Urinary bladder (tissue), 4 donors: Measurements from ENCODE around the gene PROSER3. TPM values are rescaled to one million over a fixed set of nuclear protein-coding genes. Genes with fewer than 3 reads are reported as not detected.
"Not testable (repeated sequence)": the region's sequence is repeated elsewhere in the genome, so short reads cannot be mapped to it uniquely, and the experiment has no call there.

Source experiments
- DNase-seq: peaks from one replicate; pipeline ENCODE4 v3.0.0-alpha.2; 2015; ENCODE audit errors: extremely low spot score
- H3K27ac ChIP-seq: one replicate; pipeline ENCODE4 v1.5.1; 2013; ENCODE audit warnings: low read depth, mild to moderate bottlenecking, moderate library complexity
- H3K36me3 ChIP-seq: one replicate; pipeline ENCODE4 v1.6.1; 2013; ENCODE audit warnings: mild to moderate bottlenecking, moderate library complexity; ENCODE audit not compliant: insufficient read depth
- H3K4me1 ChIP-seq: one replicate; pipeline ENCODE4 v1.6.1; 2013; ENCODE audit warnings: mild to moderate bottlenecking, moderate library complexity; ENCODE audit not compliant: insufficient read depth
- H3K4me3 ChIP-seq: one replicate; pipeline ENCODE4 v1.5.1; 2013; ENCODE audit warnings: low read depth, low read length
- WGBS: extraction: QIAGEN DNeasy Blood & Tissue Kit; methylation state at CpG from one replicate; pipeline ENCODE4 v1.1.7; 2013; 5-methylcytosine and 5-hydroxymethylcytosine counted together
- polyA plus RNA-seq: library from polyadenylated mRNA; stranded (reverse); fragments of 200-250 nt; gene quantifications from one replicate; pipeline ENCODE4 v1.2.3, GENCODE V29; 2013
- total RNA-seq: library from RNA; depleted of rRNA; stranded (reverse); fragments of >200 nt; gene quantifications from one replicate; pipeline ENCODE4 v1.2.3, GENCODE V29; 2014
- donor health status: healthy with polysubstance abuse.
- donor health status: healthy.

Gene PROSER3
- total and polyA plus RNA-seq, 2 donors: 6.8 to 12.2 TPM

DNA sequence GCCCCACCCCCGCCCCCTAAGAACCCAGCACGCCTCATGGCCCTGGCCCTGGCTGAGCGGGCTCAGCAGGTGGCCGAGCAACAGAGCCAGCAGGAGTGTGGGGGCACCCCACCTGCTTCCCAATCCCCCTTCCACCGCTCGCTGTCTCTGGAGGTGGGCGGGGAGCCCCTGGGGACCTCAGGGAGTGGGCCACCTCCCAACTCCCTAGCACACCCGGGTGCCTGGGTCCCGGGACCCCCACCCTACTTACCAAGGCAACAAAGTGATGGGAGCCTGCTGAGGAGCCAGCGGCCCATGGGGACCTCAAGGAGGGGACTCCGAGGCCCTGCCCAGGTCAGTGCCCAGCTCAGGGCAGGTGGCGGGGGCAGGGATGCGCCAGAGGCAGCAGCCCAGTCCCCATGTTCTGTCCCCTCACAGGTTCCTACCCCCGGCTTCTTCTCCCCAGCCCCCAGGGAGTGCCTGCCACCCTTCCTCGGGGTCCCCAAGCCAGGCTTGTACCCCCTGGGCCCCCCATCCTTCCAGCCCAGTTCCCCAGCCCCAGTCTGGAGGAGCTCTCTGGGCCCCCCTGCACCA is 29.3 kb downstream of the PROSER3 start:
- WGBS: 93% methylated on average over 15 of the region's 15 CpGs
- Histone ChIP-seq H3K4me3 (no peak overlapping the region), H3K4me1 (no peaks in the 10 kb centered on the region), H3K27ac (no peak overlapping the region), H3K36me3 (no peaks in the 10 kb centered on the region)
- DNase-seq: no peak

DNA sequence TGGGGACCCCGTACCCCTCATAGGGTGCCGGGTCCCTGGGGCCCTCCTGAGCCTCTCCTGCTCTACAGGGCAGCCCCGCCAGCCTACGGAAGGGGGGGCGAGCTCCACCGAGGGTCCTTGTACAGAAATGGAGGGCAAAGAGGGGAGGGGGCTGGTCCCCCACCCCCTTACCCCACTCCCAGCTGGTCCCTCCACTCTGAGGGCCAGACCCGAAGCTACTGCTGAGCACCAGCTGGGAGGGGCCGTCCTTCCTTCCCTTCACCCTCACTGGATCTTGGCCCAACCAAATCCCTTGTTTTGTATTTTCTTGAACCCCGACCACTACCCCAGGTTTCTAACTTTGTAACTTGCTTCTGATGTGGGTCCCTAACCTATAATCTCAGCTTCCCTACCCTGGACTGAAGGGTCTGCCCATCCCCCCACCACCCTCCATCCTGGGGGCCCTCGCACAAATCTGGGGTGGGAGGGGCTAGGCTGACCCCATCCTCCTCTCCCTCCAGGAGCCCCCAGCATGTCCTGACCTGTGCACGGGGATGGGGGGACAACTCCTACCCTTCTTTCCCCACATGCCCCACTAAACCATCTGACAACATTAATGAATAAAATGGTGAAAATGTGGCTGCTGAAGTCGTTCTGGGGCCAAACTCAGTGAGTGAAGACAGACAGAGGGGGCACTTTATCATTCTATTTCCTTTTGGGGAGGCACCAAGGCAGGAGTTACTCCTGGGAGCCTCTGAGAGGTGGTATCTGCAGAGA is 30.4 kb downstream of the PROSER3 start:
- no peak for DNase-seq
- WGBS: 76% methylated on average over 12 of the region's 12 CpGs
- Histone ChIP-seq H3K27ac (no peak overlapping the region), H3K36me3 (no peaks in the 10 kb centered on the region), H3K4me3 (no peak overlapping the region), H3K4me1 (no peaks in the 10 kb centered on the region)

DNA sequence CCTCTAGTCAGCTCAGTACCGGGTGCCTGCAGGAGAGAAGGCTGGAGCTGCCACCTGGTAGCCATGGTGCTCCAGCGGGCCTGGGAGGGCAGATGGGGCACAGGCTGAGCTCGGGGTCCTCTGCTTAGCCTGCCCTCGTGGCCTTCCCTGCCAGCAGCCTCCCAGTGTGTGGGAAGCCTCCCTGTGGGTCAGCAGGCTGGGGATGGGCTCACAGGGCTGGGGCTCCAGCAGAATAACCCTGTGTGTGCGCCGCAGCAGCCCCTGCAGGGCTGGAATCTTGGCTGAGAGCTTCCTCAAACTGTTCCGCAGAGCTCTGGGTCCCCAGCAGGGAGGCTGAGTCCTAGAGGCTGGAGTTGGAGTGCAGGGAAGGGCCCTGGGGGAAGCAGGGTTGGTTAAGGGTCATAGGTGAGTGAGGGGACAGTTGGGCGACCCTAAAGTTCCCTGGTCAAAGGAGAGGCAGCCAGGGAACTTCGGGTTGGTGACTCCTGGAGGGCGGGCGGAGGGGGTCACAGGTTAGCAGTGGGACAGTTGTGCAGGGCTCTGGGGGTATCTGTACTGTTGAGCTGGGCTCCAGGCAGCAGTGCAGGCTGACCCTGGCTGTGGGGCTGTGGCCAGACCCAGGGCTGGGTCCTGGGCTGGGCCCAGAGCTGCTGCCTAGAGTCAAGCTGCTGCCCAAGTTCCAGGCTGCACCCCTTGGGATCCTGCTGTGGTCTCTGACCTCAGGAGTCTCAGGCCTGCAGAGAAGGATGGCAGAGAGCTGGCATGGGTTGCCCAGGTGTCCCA is 31.4 kb downstream of the PROSER3 start:
- Histone ChIP-seq H3K36me3 (no peaks in the 10 kb centered on the region), H3K4me1 (no peaks in the 10 kb centered on the region), H3K4me3 (no peak overlapping the region), H3K27ac (no peak overlapping the region)
- no peak for DNase-seq
- 81% methylated on average over 11 of the region's 11 CpGs for WGBS

GRCh38 chr19:35789978-35790944 is 32.3 kb downstream of the PROSER3 start:
- H3K4me3 ChIP-seq: no peak overlapping the region
- WGBS: 87% methylated on average over 19 of the region's 19 CpGs
- no peaks in the 10 kb centered on the region for H3K36me3 ChIP-seq
- DNase-seq: no peak
- no peaks in the 10 kb centered on the region for H3K4me1 ChIP-seq
- no peak overlapping the region for H3K27ac ChIP-seq

DNA sequence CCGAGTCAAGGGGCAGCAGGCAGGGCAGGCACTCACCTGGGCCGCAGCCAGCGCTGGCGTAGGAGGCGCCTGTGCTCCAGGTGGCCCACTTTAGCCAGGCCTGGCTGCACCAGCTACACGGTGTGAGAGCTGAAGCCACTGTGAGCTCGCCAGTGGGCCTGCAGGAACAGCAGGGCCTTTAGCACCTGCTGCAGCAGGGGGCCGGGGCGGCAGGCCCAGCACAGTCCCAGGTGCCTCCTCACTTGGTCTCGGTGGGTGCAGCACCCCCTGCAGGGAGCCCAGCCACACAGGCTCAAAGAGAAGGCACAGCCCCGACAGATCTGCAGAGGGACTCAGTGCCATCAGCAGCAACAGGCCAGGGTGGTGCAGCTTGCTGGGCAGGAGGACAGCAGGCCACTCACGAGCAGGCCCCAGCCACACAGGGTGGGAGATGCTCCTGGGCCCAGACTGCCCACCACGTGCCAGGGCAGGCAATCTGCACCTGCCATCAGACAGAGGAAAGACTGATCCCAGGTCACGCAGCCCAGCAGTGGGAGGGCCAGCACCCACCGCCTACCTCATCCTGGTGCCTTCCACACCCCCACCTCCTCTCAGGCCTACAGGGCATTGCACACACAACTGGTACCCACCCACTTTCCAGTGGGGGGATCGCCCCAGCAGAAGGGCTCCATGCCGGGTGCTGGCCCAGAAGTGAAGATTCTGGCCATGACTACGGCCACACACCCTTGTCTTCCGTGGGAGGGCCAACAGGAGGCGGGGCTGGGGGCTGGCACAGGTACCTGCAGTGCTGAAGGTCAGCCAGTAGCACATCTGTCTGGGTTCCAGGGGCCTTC is 33.2 kb downstream of the PROSER3 start:
- no peak overlapping the region for H3K4me3 ChIP-seq
- 58% methylated on average over 20 of the region's 20 CpGs for WGBS
- H3K4me1 ChIP-seq: no peaks in the 10 kb centered on the region
- no peaks in the 10 kb centered on the region for H3K36me3 ChIP-seq
- no peak overlapping the region for H3K27ac ChIP-seq
- DNase-seq: no peak

DNA sequence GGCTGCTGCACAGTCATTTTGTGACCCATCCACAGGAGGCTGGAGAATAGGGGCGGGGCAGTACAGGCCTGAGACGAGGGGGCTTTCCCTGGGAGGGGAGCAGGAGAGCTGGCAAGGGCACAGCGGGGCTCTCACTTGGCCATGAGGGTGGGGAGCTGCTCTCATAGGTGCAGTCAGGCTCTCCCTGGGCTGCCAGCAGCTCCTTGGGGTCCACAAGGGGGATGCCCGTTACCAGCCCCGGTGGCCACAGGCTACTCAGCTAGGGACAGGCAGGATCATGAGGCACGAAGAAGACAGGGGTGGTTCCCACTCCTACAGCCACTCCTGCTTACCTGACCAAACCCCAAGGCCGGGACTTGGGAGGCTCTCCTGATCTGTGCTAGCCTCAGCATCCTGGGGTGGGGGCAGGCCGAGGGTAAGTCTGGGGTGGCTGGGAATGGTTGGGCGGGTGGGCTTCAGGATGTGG is 33.9 kb downstream of the PROSER3 start:
- 88% methylated on average over 9 of the region's 9 CpGs for WGBS
- no peak overlapping the region for H3K27ac ChIP-seq

DNA sequence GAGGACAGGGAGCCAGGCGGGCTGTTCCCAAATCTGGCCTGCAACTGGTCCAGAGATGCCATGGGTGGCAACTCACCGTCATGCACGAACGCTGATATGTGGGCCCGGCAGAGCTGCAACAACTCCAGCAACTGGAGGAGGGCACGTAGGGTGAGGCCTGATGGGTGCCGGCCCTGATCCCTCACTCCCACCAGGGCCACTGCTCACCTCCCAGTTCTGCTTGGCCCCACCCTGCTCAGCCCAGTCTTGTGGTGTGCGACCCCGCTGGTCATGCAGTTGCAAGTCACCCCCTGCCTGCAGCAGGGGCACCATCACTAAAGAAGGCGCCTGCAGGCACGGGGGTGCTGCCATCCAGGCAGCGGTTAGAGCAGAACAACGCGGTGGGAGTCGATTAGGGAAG is 34.3 kb downstream of the PROSER3 start:
- H3K4me1 ChIP-seq: no peaks in the 10 kb centered on the region
- no peak overlapping the region for H3K27ac ChIP-seq
- 84% methylated on average over 15 of the region's 15 CpGs for WGBS
- H3K36me3 ChIP-seq: no peaks in the 10 kb centered on the region
- no peak overlapping the region for H3K4me3 ChIP-seq
- no peak for DNase-seq

More for the DNA sequence above, 33.9 kb downstream of the PROSER3 start:
- Histone ChIP-seq H3K4me3 (no peak overlapping the region), H3K4me1 (no peaks in the 10 kb centered on the region), H3K36me3 (no peaks in the 10 kb centered on the region)
- no peak for DNase-seq

- Histone ChIP-seq H3K4me3 (no peak overlapping the region), H3K36me3 (no peaks in the 10 kb centered on the region), H3K27ac (no peak overlapping the region), H3K4me1 (no peaks in the 10 kb centered on the region)
- 78% methylated on average over 8 of the region's 8 CpGs for whole genome bisulfite sequencing
- no peak for DNase-seq
Observed at GRCh38 chr19:35792888-35793287, 34.9 kb downstream of the PROSER3 start.

GRCh38 chr19:35793381-35794165 is 35.6 kb downstream of the PROSER3 start:
- no peak overlapping the region for H3K4me3 ChIP-seq
- no peak overlapping the region for H3K27ac ChIP-seq
- WGBS: 72% methylated on average over 7 of the region's 7 CpGs
- no peaks in the 10 kb centered on the region for H3K36me3 ChIP-seq
- DNase-seq: no peak
- no peaks in the 10 kb centered on the region for H3K4me1 ChIP-seq

DNA sequence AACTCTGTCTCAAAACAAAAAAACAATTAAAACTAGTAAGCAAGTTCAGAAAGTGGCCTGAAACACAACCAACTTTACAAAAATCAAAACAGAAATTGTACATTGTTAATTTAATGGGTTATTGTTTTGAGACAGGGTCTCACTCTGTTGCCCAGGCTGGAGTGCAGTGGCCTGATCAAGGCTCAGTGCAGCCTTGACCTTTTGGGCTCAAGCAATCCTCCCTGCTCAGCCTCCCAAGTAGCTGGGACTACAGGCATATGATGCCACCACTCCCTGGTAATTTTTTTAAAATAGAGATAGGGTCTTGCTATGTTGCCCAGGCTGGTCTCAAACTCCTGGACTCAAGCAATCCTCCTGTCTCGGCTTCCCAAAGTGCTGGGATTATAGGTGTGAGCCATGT is 37.6 kb downstream of the PROSER3 start:
- not testable (repeated sequence) for H3K36me3 ChIP-seq, H3K4me1 ChIP-seq, DNase-seq, H3K4me3 ChIP-seq, H3K27ac ChIP-seq
- WGBS: 87% methylated on average over 1 of the region's 1 CpG

GRCh38 chr19:35796645-35797542 is 38.9 kb downstream of the PROSER3 start:
- 19% methylated on average over 39 of the region's 39 CpGs for WGBS
- no peak overlapping the region for H3K27ac ChIP-seq
- no peak overlapping the region for H3K4me3 ChIP-seq
- DNase-seq: no peak
- H3K36me3 ChIP-seq: no peaks in the 10 kb centered on the region
- H3K4me1 ChIP-seq: no peaks in the 10 kb centered on the region
